Chondrocyte (in vitro differentiated cells): Measurements from ENCODE around the gene L3MBTL2. TPM values are rescaled to one million over a fixed set of nuclear protein-coding genes. Genes with fewer than 3 reads are reported as not detected.

ENCODE experiments used
- DNase-seq: peaks from one replicate; pipeline ENCODE4 v3.0.0; 2021; ENCODE audit warnings: mixed read lengths, low spot score
- H3K27ac Mint-ChIP-seq: one replicate; pipeline ENCODE4 v1.8.0; 2021; ENCODE audit warnings: mild to moderate bottlenecking, moderate library complexity, mixed read lengths; ENCODE audit not compliant: unreplicated experiment
- H3K27me3 Mint-ChIP-seq: 2 replicates; pipeline ENCODE4 v1.8.0; 2021; ENCODE audit warnings: low read depth, mixed read lengths
- H3K36me3 Mint-ChIP-seq: 2 replicates; pipeline ENCODE4 v1.8.0; 2021; ENCODE audit warnings: low read depth, mixed read lengths
- H3K4me1 Mint-ChIP-seq: 2 replicates; pipeline ENCODE4 v1.8.0; 2021; ENCODE audit warnings: low read depth, mild to moderate bottlenecking, mixed read lengths
- H3K4me3 Mint-ChIP-seq: one replicate; pipeline ENCODE4 v1.8.0; 2021; ENCODE audit warnings: mild to moderate bottlenecking, moderate library complexity, mixed read lengths; ENCODE audit not compliant: unreplicated experiment
- H3K9me3 Mint-ChIP-seq: 2 replicates; pipeline ENCODE4 v1.8.0; 2021; ENCODE audit warnings: low read depth, mixed read lengths
- CTCF ChIP-seq: fragments of 200-600 bp; sonication (generic); IDR thresholded peaks from 2 replicates; pipeline ENCODE4 v1.5.0; 2021; ENCODE audit warnings: antibody characterized with exemption, mild to moderate bottlenecking, moderate library complexity
- total RNA-seq: library from RNA; stranded (reverse); gene quantifications from 3 replicates; pipeline ENCODE4 v1.2.1, GENCODE V29; 2021

L3MBTL2 gene
- total RNA-seq, 1 donor from 2014 or later: 17.7 TPM

GRCh38 chr22:41262250-41262765 lies 57.2 kb downstream of the L3MBTL2 start:
- Mint-ChIP-seq H3K36me3 (peaks cover 29% of the 10 kb centered on the region), H3K27ac (no peak overlapping the region), H3K9me3 (no peaks in the 10 kb centered on the region)

GRCh38 chr22:41263704-41264103 lies 58.6 kb downstream of the L3MBTL2 start:
- no peaks in the 10 kb centered on the region for H3K4me1 Mint-ChIP-seq
- H3K9me3 Mint-ChIP-seq: no peaks in the 10 kb centered on the region
- DNase-seq: no peak
- H3K27ac Mint-ChIP-seq: no peak overlapping the region
- H3K36me3 Mint-ChIP-seq: peaks cover 34% of the 10 kb centered on the region
- no peak overlapping the region for H3K4me3 Mint-ChIP-seq
- H3K27me3 Mint-ChIP-seq: no peaks in the 10 kb centered on the region
- no peak for TF ChIP-seq CTCF

More at GRCh38 chr22:41262250-41262765, 57.2 kb downstream of the L3MBTL2 start:
- no peaks in the 10 kb centered on the region for H3K27me3 Mint-ChIP-seq
- no peak for TF ChIP-seq CTCF
- H3K4me3 Mint-ChIP-seq: no peak overlapping the region
- DNase-seq: no peak
- peaks cover 2% of the 10 kb centered on the region for H3K4me1 Mint-ChIP-seq

GRCh38 chr22:41264408-41264941 lies 59.4 kb downstream of the L3MBTL2 start:
- no peak for TF ChIP-seq CTCF
- no peaks in the 10 kb centered on the region for H3K9me3 Mint-ChIP-seq
- no peak overlapping the region for H3K4me3 Mint-ChIP-seq
- H3K4me1 Mint-ChIP-seq: no peaks in the 10 kb centered on the region
- H3K36me3 Mint-ChIP-seq: peaks cover 36% of the 10 kb centered on the region
- DNase-seq: no peak
- no peaks in the 10 kb centered on the region for H3K27me3 Mint-ChIP-seq
- no peak overlapping the region for H3K27ac Mint-ChIP-seq

GRCh38 chr22:41267958-41268357 lies 62.8 kb downstream of the L3MBTL2 start:
- H3K9me3 Mint-ChIP-seq: no peaks in the 10 kb centered on the region
- no peak overlapping the region for H3K27ac Mint-ChIP-seq
- no peak for TF ChIP-seq CTCF
- H3K36me3 Mint-ChIP-seq: peaks cover 31% of the 10 kb centered on the region
- H3K4me3 Mint-ChIP-seq: no peak overlapping the region
- H3K27me3 Mint-ChIP-seq: no peaks in the 10 kb centered on the region
- no peak for DNase-seq
- H3K4me1 Mint-ChIP-seq: no peaks in the 10 kb centered on the region

- DNase-seq: no peak
- Mint-ChIP-seq H3K27me3 (no peaks in the 10 kb centered on the region), H3K27ac (no peak overlapping the region), H3K4me3 (no peak overlapping the region), H3K9me3 (no peaks in the 10 kb centered on the region), H3K4me1 (no peaks in the 10 kb centered on the region), H3K36me3 (peaks cover 23% of the 10 kb centered on the region)
- TF ChIP-seq CTCF: no peak
Observed at GRCh38 chr22:41271787-41272186, 66.7 kb downstream of the L3MBTL2 start.
